ENCODE data around the gene CYGB. TPM values are rescaled to one million over a fixed set of nuclear protein-coding genes. Genes with fewer than 3 reads are reported as not detected.

CYGB gene
- total and polyA plus RNA-seq, 4 donors, result 0.83 to 7.8 (median 1.4) TPM

- no peaks in the 10 kb centered on the region for H3K9me3 ChIP-seq (ENCODE audit: control insufficient read depth in 4 of 4, low read length in 3 of 4)
- TF ChIP-seq, protein P1, sequence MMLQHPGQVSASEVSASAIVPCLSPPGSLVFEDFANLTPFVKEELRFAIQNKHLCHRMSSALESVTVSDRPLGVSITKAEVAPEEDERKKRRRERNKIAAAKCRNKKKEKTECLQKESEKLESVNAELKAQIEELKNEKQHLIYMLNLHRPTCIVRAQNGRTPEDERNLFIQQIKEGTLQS (IDR thresholded peaks at IDR 0.05), result no peak
- TF ChIP-seq HNF4A (conservative IDR thresholded peaks at IDR 0.05) (no peak), NR2F2 (IDR thresholded peaks at IDR 0.05) (no peak), MAX (IDR thresholded peaks at IDR 0.05) (no peak), TAF1 (conservative IDR thresholded peaks at IDR 0.05) (no peak), SP1 (IDR thresholded peaks at IDR 0.05) (no peak), HNF4G (IDR thresholded peaks at IDR 0.05) (no peak)
- TF ChIP-seq, protein P2, sequence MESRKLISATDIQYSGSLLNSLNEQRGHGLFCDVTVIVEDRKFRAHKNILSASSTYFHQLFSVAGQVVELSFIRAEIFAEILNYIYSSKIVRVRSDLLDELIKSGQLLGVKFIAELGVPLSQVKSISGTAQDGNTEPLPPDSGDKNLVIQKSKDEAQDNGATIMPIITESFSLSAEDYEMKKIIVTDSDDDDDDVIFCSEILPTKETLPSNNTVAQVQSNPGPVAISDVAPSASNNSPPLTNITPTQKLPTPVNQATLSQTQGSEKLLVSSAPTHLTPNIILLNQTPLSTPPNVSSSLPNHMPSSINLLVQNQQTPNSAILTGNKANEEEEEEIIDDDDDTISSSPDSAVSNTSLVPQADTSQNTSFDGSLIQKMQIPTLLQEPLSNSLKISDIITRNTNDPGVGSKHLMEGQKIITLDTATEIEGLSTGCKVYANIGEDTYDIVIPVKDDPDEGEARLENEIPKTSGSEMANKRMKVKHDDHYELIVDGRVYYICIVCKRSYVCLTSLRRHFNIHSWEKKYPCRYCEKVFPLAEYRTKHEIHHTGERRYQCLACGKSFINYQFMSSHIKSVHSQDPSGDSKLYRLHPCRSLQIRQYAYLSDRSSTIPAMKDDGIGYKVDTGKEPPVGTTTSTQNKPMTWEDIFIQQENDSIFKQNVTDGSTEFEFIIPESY (IDR thresholded peaks at IDR 0.05), result no peak
- no peaks in the 10 kb centered on the region for H3K27me3 ChIP-seq (ENCODE audit: control insufficient read depth in 4 of 4, insufficient read depth in 4 of 4, low read length in 3 of 4)
- no peak overlapping the region for H3K4me3 ChIP-seq (ENCODE audit: low read depth in 1 of 3, low read length in 3 of 3)
- H3K9ac ChIP-seq (ENCODE audit: low read depth in 1 of 2, low read length in 2 of 2), result no peak overlapping the region
- no peak for DNase-seq (ENCODE audit: low spot score)
- peaks cover 0 to 15% (median 3%) of the 10 kb centered on the region in 4 donors for H3K36me3 ChIP-seq (ENCODE audit: control insufficient read depth in 4 of 4, insufficient read depth in 3 of 4, low read depth in 1 of 4, low read length in 3 of 4)
- H3K27ac ChIP-seq (ENCODE audit: low read depth in 1 of 2, low read length in 2 of 2), result no peak overlapping the region
- H3K4me1 ChIP-seq (ENCODE audit: control insufficient read depth in 4 of 4, insufficient read depth in 4 of 4, low read length in 3 of 4), result no peaks in the 10 kb centered on the region
- whole genome bisulfite sequencing, result 95% methylated on average over 37 of the region's 37 CpGs
Observed at GRCh38 chr17:76478730-76479514, 58.6 kb downstream of the CYGB start.

DNA sequence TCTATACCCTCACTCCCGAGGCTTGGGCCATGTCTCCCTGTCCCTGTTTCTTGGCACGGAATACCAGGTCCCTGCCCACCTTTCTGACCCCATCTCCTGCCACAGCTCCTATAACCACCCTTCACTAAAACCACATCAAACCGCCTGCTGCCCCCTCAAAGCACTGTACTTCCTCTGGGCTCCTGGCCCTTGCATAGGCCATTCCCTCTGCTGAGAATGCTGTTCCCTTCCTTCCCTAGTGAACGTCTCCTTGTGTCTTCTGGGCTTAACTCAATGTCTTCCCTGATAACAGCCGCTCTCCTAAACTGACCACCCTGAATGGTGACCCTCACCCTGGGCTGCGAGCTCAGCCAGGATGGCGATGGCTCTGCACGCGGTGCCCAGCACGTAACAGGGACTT is 59.4 kb downstream of the CYGB start:
- H3K36me3 ChIP-seq (ENCODE audit: control insufficient read depth in 4 of 4, insufficient read depth in 3 of 4, low read depth in 1 of 4, low read length in 3 of 4), result peaks cover 0 to 15% (median 4%) of the 10 kb centered on the region in 4 donors
- no peak overlapping the region for H3K9ac ChIP-seq (ENCODE audit: low read depth in 1 of 2, low read length in 2 of 2)
- 95% methylated on average over 10 of the region's 10 CpGs for whole genome bisulfite sequencing
- no peak overlapping the region for H3K27ac ChIP-seq (ENCODE audit: low read depth in 1 of 2, low read length in 2 of 2)
- no peaks in the 10 kb centered on the region for H3K27me3 ChIP-seq (ENCODE audit: control insufficient read depth in 4 of 4, insufficient read depth in 4 of 4, low read length in 3 of 4)
- TF ChIP-seq FOXA2 (IDR thresholded peaks at IDR 0.05) (no peak), RXRA (IDR thresholded peaks at IDR 0.05) (no peak), MAX (IDR thresholded peaks at IDR 0.05) (no peak), NR2F2 (IDR thresholded peaks at IDR 0.05) (no peak), HNF4G (IDR thresholded peaks at IDR 0.05) (no peak), YY1 (IDR thresholded peaks at IDR 0.05) (no peak), RAD21 (IDR thresholded peaks at IDR 0.05) (no peak)
- H3K4me1 ChIP-seq (ENCODE audit: control insufficient read depth in 4 of 4, insufficient read depth in 4 of 4, low read length in 3 of 4), result no peaks in the 10 kb centered on the region
- H3K4me3 ChIP-seq (ENCODE audit: low read depth in 1 of 3, low read length in 3 of 3), result no peak overlapping the region
- DNase-seq (ENCODE audit: low spot score), result no peak
- H3K9me3 ChIP-seq (ENCODE audit: control insufficient read depth in 4 of 4, low read length in 3 of 4), result no peaks in the 10 kb centered on the region

DNA sequence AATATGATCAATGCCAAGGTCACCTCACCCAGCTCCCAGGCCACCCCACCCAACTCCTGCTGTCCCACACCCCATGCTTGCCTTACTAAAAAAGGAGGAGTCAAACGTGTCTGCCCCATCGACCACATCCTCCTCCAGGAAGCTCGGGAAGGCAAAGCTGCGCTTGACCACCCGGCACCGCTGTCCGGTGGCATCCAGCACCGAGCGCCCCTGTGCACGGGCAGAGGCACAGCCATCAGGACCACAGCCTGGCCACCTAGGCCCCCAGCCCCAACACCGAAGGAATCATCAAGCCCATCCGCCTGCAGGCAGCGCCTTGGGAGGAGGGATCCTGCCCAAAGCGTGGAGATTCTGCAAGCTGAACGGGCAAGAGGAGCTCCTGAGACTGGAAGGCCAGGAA is 59.9 kb downstream of the CYGB start:
- Histone ChIP-seq H3K9me3 (ENCODE audit: control insufficient read depth in 4 of 4, low read length in 3 of 4) (no peaks in the 10 kb centered on the region), H3K27ac (ENCODE audit: low read depth in 1 of 2, low read length in 2 of 2) (no peak overlapping the region), H3K36me3 (ENCODE audit: control insufficient read depth in 4 of 4, insufficient read depth in 3 of 4, low read depth in 1 of 4, low read length in 3 of 4) (peaks cover 0 to 20% (median 7%) of the 10 kb centered on the region in 4 donors), H3K4me3 (ENCODE audit: low read depth in 1 of 3, low read length in 3 of 3) (no peak overlapping the region), H3K27me3 (ENCODE audit: control insufficient read depth in 4 of 4, insufficient read depth in 4 of 4, low read length in 3 of 4) (no peaks in the 10 kb centered on the region), H3K4me1 (ENCODE audit: control insufficient read depth in 4 of 4, insufficient read depth in 4 of 4, low read length in 3 of 4) (no peaks in the 10 kb centered on the region), H3K9ac (ENCODE audit: low read depth in 1 of 2, low read length in 2 of 2) (no peak overlapping the region)
- WGBS, result 92% methylated on average over 15 of the region's 15 CpGs
- no peak for DNase-seq (ENCODE audit: low spot score)
- TF ChIP-seq, protein P2 (IDR thresholded peaks at IDR 0.05), result no peak
- TF ChIP-seq HNF4A (conservative IDR thresholded peaks at IDR 0.05), result no peak
- TF ChIP-seq, protein P3, sequence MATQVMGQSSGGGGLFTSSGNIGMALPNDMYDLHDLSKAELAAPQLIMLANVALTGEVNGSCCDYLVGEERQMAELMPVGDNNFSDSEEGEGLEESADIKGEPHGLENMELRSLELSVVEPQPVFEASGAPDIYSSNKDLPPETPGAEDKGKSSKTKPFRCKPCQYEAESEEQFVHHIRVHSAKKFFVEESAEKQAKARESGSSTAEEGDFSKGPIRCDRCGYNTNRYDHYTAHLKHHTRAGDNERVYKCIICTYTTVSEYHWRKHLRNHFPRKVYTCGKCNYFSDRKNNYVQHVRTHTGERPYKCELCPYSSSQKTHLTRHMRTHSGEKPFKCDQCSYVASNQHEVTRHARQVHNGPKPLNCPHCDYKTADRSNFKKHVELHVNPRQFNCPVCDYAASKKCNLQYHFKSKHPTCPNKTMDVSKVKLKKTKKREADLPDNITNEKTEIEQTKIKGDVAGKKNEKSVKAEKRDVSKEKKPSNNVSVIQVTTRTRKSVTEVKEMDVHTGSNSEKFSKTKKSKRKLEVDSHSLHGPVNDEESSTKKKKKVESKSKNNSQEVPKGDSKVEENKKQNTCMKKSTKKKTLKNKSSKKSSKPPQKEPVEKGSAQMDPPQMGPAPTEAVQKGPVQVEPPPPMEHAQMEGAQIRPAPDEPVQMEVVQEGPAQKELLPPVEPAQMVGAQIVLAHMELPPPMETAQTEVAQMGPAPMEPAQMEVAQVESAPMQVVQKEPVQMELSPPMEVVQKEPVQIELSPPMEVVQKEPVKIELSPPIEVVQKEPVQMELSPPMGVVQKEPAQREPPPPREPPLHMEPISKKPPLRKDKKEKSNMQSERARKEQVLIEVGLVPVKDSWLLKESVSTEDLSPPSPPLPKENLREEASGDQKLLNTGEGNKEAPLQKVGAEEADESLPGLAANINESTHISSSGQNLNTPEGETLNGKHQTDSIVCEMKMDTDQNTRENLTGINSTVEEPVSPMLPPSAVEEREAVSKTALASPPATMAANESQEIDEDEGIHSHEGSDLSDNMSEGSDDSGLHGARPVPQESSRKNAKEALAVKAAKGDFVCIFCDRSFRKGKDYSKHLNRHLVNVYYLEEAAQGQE (IDR thresholded peaks at IDR 0.05), result no peak
- TF ChIP-seq RAD21 (IDR thresholded peaks at IDR 0.05), result no peak
- TF ChIP-seq, protein P4, sequence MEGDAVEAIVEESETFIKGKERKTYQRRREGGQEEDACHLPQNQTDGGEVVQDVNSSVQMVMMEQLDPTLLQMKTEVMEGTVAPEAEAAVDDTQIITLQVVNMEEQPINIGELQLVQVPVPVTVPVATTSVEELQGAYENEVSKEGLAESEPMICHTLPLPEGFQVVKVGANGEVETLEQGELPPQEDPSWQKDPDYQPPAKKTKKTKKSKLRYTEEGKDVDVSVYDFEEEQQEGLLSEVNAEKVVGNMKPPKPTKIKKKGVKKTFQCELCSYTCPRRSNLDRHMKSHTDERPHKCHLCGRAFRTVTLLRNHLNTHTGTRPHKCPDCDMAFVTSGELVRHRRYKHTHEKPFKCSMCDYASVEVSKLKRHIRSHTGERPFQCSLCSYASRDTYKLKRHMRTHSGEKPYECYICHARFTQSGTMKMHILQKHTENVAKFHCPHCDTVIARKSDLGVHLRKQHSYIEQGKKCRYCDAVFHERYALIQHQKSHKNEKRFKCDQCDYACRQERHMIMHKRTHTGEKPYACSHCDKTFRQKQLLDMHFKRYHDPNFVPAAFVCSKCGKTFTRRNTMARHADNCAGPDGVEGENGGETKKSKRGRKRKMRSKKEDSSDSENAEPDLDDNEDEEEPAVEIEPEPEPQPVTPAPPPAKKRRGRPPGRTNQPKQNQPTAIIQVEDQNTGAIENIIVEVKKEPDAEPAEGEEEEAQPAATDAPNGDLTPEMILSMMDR (IDR thresholded peaks at IDR 0.05; ENCODE audit: low read depth, low read length, missing input control), result no peak
- TF ChIP-seq HNF4G (IDR thresholded peaks at IDR 0.05), result no peak
- TF ChIP-seq TAF1 (conservative IDR thresholded peaks at IDR 0.05), result no peak
- TF ChIP-seq YY1 (IDR thresholded peaks at IDR 0.05), result no peak
- no peak for TF ChIP-seq FOXA2 (IDR thresholded peaks at IDR 0.05)
- no peak for TF ChIP-seq MAX (IDR thresholded peaks at IDR 0.05)
- no peak for TF ChIP-seq EGR1 (IDR thresholded peaks at IDR 0.05; ENCODE audit: low read depth in 2 of 2)
- TF ChIP-seq SP1 (IDR thresholded peaks at IDR 0.05), result no peak
